ENCODE data around the gene ACTG1. TPM values are rescaled to one million over a fixed set of nuclear protein-coding genes. Genes with fewer than 3 reads are reported as not detected.

Gene ACTG1
- total and polyA plus RNA-seq, 2 of the 13 experiments (the other 11 are each of a cell fraction or from before 2014, with no cell fraction given): 973 to 1,138 TPM

GRCh38 chr17:81512562-81513371 is at the start of gene ACTG1 (continued):
- TF ChIP-seq JUND (CRISPR knock-in tag; IDR thresholded peaks at IDR 0.05): no peak
- TF ChIP-seq CHCHD3 (CRISPR knock-in tag; IDR thresholded peaks at IDR 0.05): no peak
- TF ChIP-seq MLXIP (CRISPR knock-in tag; IDR thresholded peaks at IDR 0.05; ENCODE audit: borderline replicate concordance): peak; percentile 60; the same call in 1 of the 2 replicates
- no peak for TF ChIP-seq ZBTB3 (CRISPR knock-in tag; IDR thresholded peaks at IDR 0.05; ENCODE audit: borderline replicate concordance, low read depth)
- TF ChIP-seq SP140L (CRISPR knock-in tag; IDR thresholded peaks at IDR 0.05; ENCODE audit: borderline replicate concordance): no peak
- TF ChIP-seq KDM3A (CRISPR knock-in tag; IDR thresholded peaks at IDR 0.05; ENCODE audit: low read depth): peak; percentile 48; the same call in 1 of the 2 replicates
- no peak for TF ChIP-seq TAF15 (IDR thresholded peaks at IDR 0.05; ENCODE audit: low read depth, low read length, poor library complexity, severe bottlenecking)
- TF ChIP-seq NR2F1 (CRISPR knock-in tag; IDR thresholded peaks at IDR 0.05): no peak
- TF ChIP-seq TIGD3 (CRISPR knock-in tag; IDR thresholded peaks at IDR 0.05; ENCODE audit: borderline replicate concordance): no peak
- peak; percentile 60; the same call in 1 of the 2 replicates for TF ChIP-seq CSRNP1 (CRISPR knock-in tag; IDR thresholded peaks at IDR 0.05)
- TF ChIP-seq ZNF816 (CRISPR knock-in tag; IDR thresholded peaks at IDR 0.05; ENCODE audit: borderline replicate concordance): 0 out of 2 replicates have a peak, but pooled peaks have one; percentile 52
- TF ChIP-seq HOXA3 (CRISPR knock-in tag; IDR thresholded peaks at IDR 0.05): no peak; the same call in 1 of the 2 replicates
- TF ChIP-seq ZBTB44 (CRISPR knock-in tag; IDR thresholded peaks at IDR 0.05): peak; percentile 86
- no peak for TF ChIP-seq SOX5 (CRISPR knock-in tag; IDR thresholded peaks at IDR 0.05; ENCODE audit: borderline replicate concordance)
- TF ChIP-seq PLSCR1 (CRISPR knock-in tag; IDR thresholded peaks at IDR 0.05; ENCODE audit: borderline replicate concordance): no peak
- no peak for TF ChIP-seq JARID2 (CRISPR knock-in tag; IDR thresholded peaks at IDR 0.05; ENCODE audit: insufficient replicate concordance)
- TF ChIP-seq NFKBIZ (CRISPR knock-in tag; IDR thresholded peaks at IDR 0.05): no peak
- peak; percentile 70 for TF ChIP-seq TBL1XR1 (IDR thresholded peaks at IDR 0.05; ENCODE audit: borderline replicate concordance, low read length, partially characterized antibody)
- TF ChIP-seq SRY (CRISPR knock-in tag; IDR thresholded peaks at IDR 0.05): peak; percentile 66; the same call in 1 of the 2 replicates
- TF ChIP-seq ZNF678 (CRISPR knock-in tag; IDR thresholded peaks at IDR 0.05): no peak
